Testis (tissue), 3 donors: Measurements from ENCODE around the gene EP400. TPM values are rescaled to one million over a fixed set of nuclear protein-coding genes. Genes with fewer than 3 reads are reported as not detected.

ENCODE experiments used
- DNase-seq: peaks from one replicate; pipeline ENCODE4 v3.0.0-alpha.2; 2019
- H3K27ac ChIP-seq, 2 donors: fragments of 200-600 bp; sonication (generic); one replicate each; pipeline ENCODE4 v1.5.1; 2019
- H3K27me3 ChIP-seq: fragments of 200-600 bp; sonication (generic); one replicate; pipeline ENCODE4 v1.5.1; 2019
- H3K36me3 ChIP-seq: fragments of 200-600 bp; sonication (generic); one replicate; pipeline ENCODE4 v1.5.1; 2017; ENCODE audit warnings: low read depth; ENCODE audit errors: missing control alignments
- H3K4me1 ChIP-seq: fragments of 200-600 bp; sonication (generic); one replicate; pipeline ENCODE4 v1.5.1; 2019
- H3K4me3 ChIP-seq, 2 donors: fragments of 200-600 bp; sonication (generic); one replicate each; pipeline ENCODE4 v1.5.1; 2017 to 2019
- H3K9me3 ChIP-seq: fragments of 200-600 bp; sonication (generic); one replicate; pipeline ENCODE4 v1.5.1; 2017
- CTCF ChIP-seq, 3 experiments: fragments of 450-650 bp in 2 of 3; fragments of 200-600 bp in 1 of 3; sonication (generic) in 1 of 3; IDR thresholded peaks; one replicate each; pipeline ENCODE4 v1.5.1; 2016 to 2019; ENCODE audit warnings: antibody characterized with exemption in 3 of 3, mild to moderate bottlenecking in 2 of 3, moderate library complexity in 1 of 3
- POLR2A ChIP-seq: fragments of 450-650 bp; IDR thresholded peaks from one replicate; pipeline ENCODE4 v1.6.1; 2017; ENCODE audit warnings: antibody characterized with exemption, mild to moderate bottlenecking, moderate library complexity
- WGBS, 2 donors: methylation state at CpG; one replicate each; pipeline ENCODE4 v1.1.5; 2018; 5-methylcytosine and 5-hydroxymethylcytosine counted together
- intact Hi-C: fragments of 100-400 bp; cut with DNase I; formaldehyde crosslinking; loops from one replicate; pipeline ENCODE4 v1.15.1; 2023; ENCODE audit warnings: low total_unique reads
- polyA plus RNA-seq: library from polyadenylated mRNA; stranded (reverse); fragments of 350-450 nt; fragmentation: Illumina TruSeq; extraction: RNeasy Lipid Tissue Mini Kit (QIAGEN cat#74804); gene quantifications from one replicate; pipeline ENCODE4 v1.2.3, GENCODE V29; 2014; ENCODE audit warnings: low read depth, low replicate concordance; ENCODE audit not compliant: insufficient read depth
- total RNA-seq, 2 donors: library from RNA; depleted of rRNA; stranded (reverse); fragments of >200 nt; gene quantifications; one replicate each; pipeline ENCODE4 v1.2.3, GENCODE V29; 2016

Gene EP400
- total and polyA plus RNA-seq, 3 donors from 2014 or later = 44.2 to 83.0 (median 69.4) TPM

GRCh38 chr12:131941116-131941986, 8.4 kb upstream of the EP400 start:
- Histone ChIP-seq H3K27ac (no peak overlapping the region), H3K27me3 (no peaks in the 10 kb centered on the region), H3K9me3 (no peaks in the 10 kb centered on the region), H3K36me3 (no peaks in the 10 kb centered on the region), H3K4me3 (no peak overlapping the region), H3K4me1 (no peaks in the 10 kb centered on the region)
- TF ChIP-seq POLR2A (no peak), CTCF (IDR thresholded peaks at IDR 0.05) (no peak)
- intact Hi-C loops = no loop called here
- no peak for DNase-seq
- WGBS, 2 donors = 89 to 94% methylated on average over 32 to 46 of the region's 46 CpGs

GRCh38 chr12:131941987-131942341, 7.8 kb upstream of the EP400 start:
- WGBS, 2 donors = 91 to 98% methylated on average over 5 to 7 of the region's 7 CpGs
- no peaks in the 10 kb centered on the region for H3K4me1 ChIP-seq
- no peaks in the 10 kb centered on the region for H3K36me3 ChIP-seq

GRCh38 chr12:131942671-131943070, 7.1 kb upstream of the EP400 start:
- 92 to 100% methylated on average over 2 to 12 of the region's 12 CpGs for WGBS, 2 donors
- Histone ChIP-seq H3K4me3 (no peak overlapping the region), H3K27me3 (no peaks in the 10 kb centered on the region), H3K36me3 (no peaks in the 10 kb centered on the region), H3K4me1 (no peaks in the 10 kb centered on the region), H3K27ac (no peak overlapping the region), H3K9me3 (no peaks in the 10 kb centered on the region)
- intact Hi-C loops = no loop called here
- TF ChIP-seq CTCF (IDR thresholded peaks at IDR 0.05) (no peak), POLR2A (no peak)
- no peak for DNase-seq

More at GRCh38 chr12:131941987-131942341, 7.8 kb upstream of the EP400 start:
- no peak for TF ChIP-seq POLR2A
- TF ChIP-seq CTCF (IDR thresholded peaks at IDR 0.05) = no peak
- no peak for DNase-seq
- Histone ChIP-seq H3K27ac (no peak overlapping the region), H3K9me3 (no peaks in the 10 kb centered on the region), H3K4me3 (no peak overlapping the region), H3K27me3 (no peaks in the 10 kb centered on the region)
- intact Hi-C loops = no loop called here

- intact Hi-C loops = no loop called here
- no peaks in the 10 kb centered on the region for H3K36me3 ChIP-seq
- H3K4me3 ChIP-seq = no peak overlapping the region
- no peak overlapping the region for H3K27ac ChIP-seq
- no peaks in the 10 kb centered on the region for H3K4me1 ChIP-seq
- no peak for TF ChIP-seq POLR2A
- TF ChIP-seq CTCF (IDR thresholded peaks at IDR 0.05) = no peak
- no peaks in the 10 kb centered on the region for H3K9me3 ChIP-seq
- WGBS, 2 donors = 92 to 97% methylated on average over 8 of the region's 8 CpGs
- DNase-seq = no peak
- H3K27me3 ChIP-seq = no peaks in the 10 kb centered on the region
These were observed 6.4 kb upstream of the EP400 start for GRCh38 chr12:131943389-131943788.

- TF ChIP-seq CTCF (IDR thresholded peaks at IDR 0.05) (no peak), POLR2A (no peak)
- WGBS, 2 donors = 95 to 97% methylated on average over 10 of the region's 10 CpGs
- no peaks in the 10 kb centered on the region for H3K9me3 ChIP-seq
- intact Hi-C loops = no loop called here
- no peak overlapping the region for H3K4me3 ChIP-seq
- peak; percentile 10 for DNase-seq
- H3K36me3 ChIP-seq = no peaks in the 10 kb centered on the region
- H3K4me1 ChIP-seq = no peaks in the 10 kb centered on the region
- H3K27ac ChIP-seq = no peak overlapping the region
- no peaks in the 10 kb centered on the region for H3K27me3 ChIP-seq
These were observed 5.9 kb upstream of the EP400 start for GRCh38 chr12:131943876-131944275.
